HCT116 (cell line): ENCODE measurements around the gene CDH13. TPM values are rescaled to one million over a fixed set of nuclear protein-coding genes. Genes with fewer than 3 reads are reported as not detected.

ENCODE experiments used
- ATAC-seq: fragments of 200-7000 bp; cut with Tn5 transposase; 2 replicates; pipeline ENCODE4 v1.9.1; 2020; ENCODE audit warnings: mild to moderate bottlenecking, moderate library complexity
- BruUV-seq: library from RNA; stranded (reverse); fragments of 400-500 nt; replicated peaks from 2 replicates; lab custom pipeline; 2021; lab: Mats Ljungman, UMichigan
- CTCF ChIA-PET: fragments of 300-600 bp; sonication (Branson Sonifier 250); formaldehyde crosslinking; loops from one replicate; lab custom pipeline; 2021; ENCODE audit warnings: antibody characterized with exemption; lab: Charles Lee
- POLR2A ChIA-PET: fragments of 300-600, 350-600 bp; sonication (Branson Sonifier 250); formaldehyde crosslinking; loops from one replicate; lab custom pipeline; 2021; ENCODE audit warnings: antibody characterized with exemption; lab: Charles Lee
- RAD21 ChIA-PET, 2 experiments: fragments of 300-600 bp; sonication (Branson Sonifier 250); formaldehyde crosslinking; loops; one replicate each; lab custom pipeline; 2023; ENCODE audit warnings: low total read pairs in 2 of 2; ENCODE audit not compliant: uncharacterized antibody in 2 of 2, unreplicated experiment in 2 of 2, low non-redundant PET in 1 of 2; lab: Charles Lee
- DNase-seq: peaks from one replicate; pipeline ENCODE4 v3.0.0-alpha.2; 2010; ENCODE audit warnings: low read depth, low spot score
- H2AFZ ChIP-seq: fragments of 200-600 bp; shearing (Covaris generic), sonication (generic); 2 replicates; pipeline ENCODE4 v1.6.1; 2017; ENCODE audit warnings: low read depth, mixed run types, mixed read lengths, antibody characterized with exemption, low read length; ENCODE audit not compliant: poor library complexity, severe bottlenecking
- H3K27ac ChIP-seq: 2 replicates; pipeline ENCODE4 v1.5.1; 2012; ENCODE audit warnings: low read depth, low read length
- H3K27me3 ChIP-seq: fragments of 200-600 bp; sonication (generic); 2 replicates; pipeline ENCODE4 v1.6.1; 2016; ENCODE audit warnings: mixed run types, low read length, mixed read lengths; ENCODE audit not compliant: insufficient read depth
- H3K36me3 ChIP-seq, 2 experiments: fragments of 200-500 bp in 1 of 2; fragments of 200-600 bp in 1 of 2; sonication (Bioruptor generic) in 1 of 2; sonication (generic) in 1 of 2; 2 replicates each; pipeline versions ENCODE4 v1.5.1 to v1.6.1; 2014 to 2016; ENCODE audit warnings: low read length in 2 of 2, inconsistent platforms in 1 of 2, mixed read lengths in 1 of 2, mixed run types in 1 of 2; ENCODE audit not compliant: insufficient read depth in 2 of 2, control insufficient read depth in 1 of 2
- H3K4me1 ChIP-seq, 2 experiments: fragments of 200-600 bp in 1 of 2; sonication (generic) in 1 of 2; 2 replicates each; pipeline versions ENCODE4 v1.5.1 to v1.6.1; 2012 to 2017; ENCODE audit warnings: low read length in 2 of 2, inconsistent platforms in 1 of 2, mild to moderate bottlenecking in 1 of 2, mixed read lengths in 1 of 2, mixed run types in 1 of 2, moderate library complexity in 1 of 2; ENCODE audit not compliant: insufficient read depth in 2 of 2, control insufficient read depth in 1 of 2
- H3K4me2 ChIP-seq: fragments of 200-600 bp; sonication (generic); 2 replicates; pipeline ENCODE4 v1.6.1; 2017; ENCODE audit warnings: mixed run types, low read length, mixed read lengths
- H3K4me3 ChIP-seq, 2 experiments: fragments of 200-600 bp in 1 of 2; sonication (generic) in 1 of 2; replicated peaks in 1 of 2; 2 replicates each; pipeline ENCODE4 v1.5.1; 2011 to 2016; ENCODE audit warnings: low read length in 2 of 2, control low read depth in 1 of 2, low read depth in 1 of 2, mild to moderate bottlenecking in 1 of 2, mixed read lengths in 1 of 2, mixed run types in 1 of 2
- H3K79me2 ChIP-seq: fragments of 200-600 bp; sonication (generic); 2 replicates; pipeline ENCODE4 v1.6.1; 2017; ENCODE audit warnings: mild to moderate bottlenecking, mixed run types, low read length, moderate library complexity, mixed read lengths; ENCODE audit not compliant: insufficient read depth
- H3K9ac ChIP-seq: fragments of 200-600 bp; sonication (generic); 2 replicates; pipeline ENCODE4 v1.6.1; 2016; ENCODE audit warnings: low read length, mixed read lengths
- H3K9me2 ChIP-seq: fragments of 200-600 bp; sonication (generic), shearing (Covaris generic); 2 replicates; pipeline ENCODE4 v1.6.1; 2017; ENCODE audit warnings: mixed run types, mild to moderate bottlenecking, moderate library complexity; ENCODE audit not compliant: insufficient read depth
- H3K9me3 ChIP-seq, 2 experiments: fragments of 200-500 bp in 1 of 2; fragments of 200-600 bp in 1 of 2; sonication (Bioruptor generic) in 1 of 2; sonication (generic) in 1 of 2; 2 replicates each; pipeline ENCODE4 v1.6.1; 2014 to 2017; ENCODE audit warnings: low read length in 2 of 2, mixed read lengths in 2 of 2, inconsistent platforms in 1 of 2, low read depth in 1 of 2, mild to moderate bottlenecking in 1 of 2, mixed run types in 1 of 2, moderate library complexity in 1 of 2; ENCODE audit not compliant: control insufficient read depth in 1 of 2, insufficient read depth in 1 of 2
- H4K20me1 ChIP-seq: fragments of 200-600 bp; sonication (generic), shearing (Covaris generic); 2 replicates; pipeline ENCODE4 v1.6.1; 2017; ENCODE audit warnings: mixed run types, mild to moderate bottlenecking, moderate library complexity; ENCODE audit not compliant: insufficient read depth
- ATF3 ChIP-seq: IDR thresholded peaks from 2 replicates; pipeline ENCODE4 v1.6.1; 2012
- CBX3 ChIP-seq: IDR thresholded peaks from 2 replicates; pipeline ENCODE4 v1.6.1; 2012; ENCODE audit warnings: low read depth
- CEBPB ChIP-seq: IDR thresholded peaks from 2 replicates; pipeline ENCODE4 v1.6.1; 2012; ENCODE audit warnings: low read depth
- EGR1 ChIP-seq: IDR thresholded peaks from 2 replicates; pipeline ENCODE4 v1.6.1; 2012; ENCODE audit warnings: low read depth
- EZH2 ChIP-seq: fragments of 200-600 bp; sonication (generic); IDR thresholded peaks from 2 replicates; pipeline ENCODE4 v1.6.1; 2017; ENCODE audit warnings: antibody characterized with exemption, mixed run types
- JUND ChIP-seq: IDR thresholded peaks from 2 replicates; pipeline ENCODE4 v1.6.1; 2012
- POLR2A ChIP-seq: IDR thresholded peaks from 2 replicates; pipeline ENCODE4 v1.7.0; 2011; ENCODE audit warnings: borderline replicate concordance; ENCODE audit not compliant: insufficient read depth, insufficient read length; ENCODE audit errors: extremely low read depth
- POLR2AphosphoS5 ChIP-seq: IDR thresholded peaks from 2 replicates; pipeline ENCODE4 v1.6.1; 2011; ENCODE audit warnings: mild to moderate bottlenecking, low read depth, low read length, moderate library complexity
- SIN3A ChIP-seq: IDR thresholded peaks from 2 replicates; pipeline ENCODE4 v1.6.1; 2012; ENCODE audit warnings: low read depth
- SRF ChIP-seq: IDR thresholded peaks from 2 replicates; pipeline ENCODE4 v1.6.1; 2012; ENCODE audit warnings: low read depth
- TCF7L2 ChIP-seq: IDR thresholded peaks from 2 replicates; pipeline ENCODE4 v1.7.0; 2011; ENCODE audit warnings: borderline replicate concordance, inconsistent platforms; ENCODE audit not compliant: insufficient read depth, insufficient read length; ENCODE audit errors: extremely low read depth
- ZBTB33 ChIP-seq: IDR thresholded peaks from 2 replicates; pipeline ENCODE4 v1.6.1; 2011; ENCODE audit warnings: mild to moderate bottlenecking, low read length, moderate library complexity; ENCODE audit not compliant: insufficient replicate concordance; ENCODE audit errors: extremely low read depth
- ZFX ChIP-seq: fragments of 450-650 bp; IDR thresholded peaks from 2 replicates; pipeline ENCODE4 v1.6.1; 2017
- ZNF274 ChIP-seq: fragments of 200-500 bp; sonication (Bioruptor generic); IDR thresholded peaks from 2 replicates; pipeline ENCODE4 v1.6.1; 2014; ENCODE audit warnings: mild to moderate bottlenecking, low read depth, low read length, inconsistent platforms
- intact Hi-C: fragments of 100-400 bp; cut with micrococcal nuclease; formaldehyde crosslinking; loops from 2 replicates; pipeline ENCODE4 v1.10.0; 2022
- total RNA-seq: library from RNA; stranded (reverse); gene quantifications from one replicate; pipeline ENCODE4 v1.2.1, GENCODE V29; 2021; ENCODE audit not compliant: unreplicated experiment
- TF ChIP-seq, protein P1 (sequence below): IDR thresholded peaks from 2 replicates; pipeline ENCODE4 v1.6.1; 2012

Gene CDH13
- total RNA-seq, 1 experiment from 2014 or later, result not detected

DNA sequence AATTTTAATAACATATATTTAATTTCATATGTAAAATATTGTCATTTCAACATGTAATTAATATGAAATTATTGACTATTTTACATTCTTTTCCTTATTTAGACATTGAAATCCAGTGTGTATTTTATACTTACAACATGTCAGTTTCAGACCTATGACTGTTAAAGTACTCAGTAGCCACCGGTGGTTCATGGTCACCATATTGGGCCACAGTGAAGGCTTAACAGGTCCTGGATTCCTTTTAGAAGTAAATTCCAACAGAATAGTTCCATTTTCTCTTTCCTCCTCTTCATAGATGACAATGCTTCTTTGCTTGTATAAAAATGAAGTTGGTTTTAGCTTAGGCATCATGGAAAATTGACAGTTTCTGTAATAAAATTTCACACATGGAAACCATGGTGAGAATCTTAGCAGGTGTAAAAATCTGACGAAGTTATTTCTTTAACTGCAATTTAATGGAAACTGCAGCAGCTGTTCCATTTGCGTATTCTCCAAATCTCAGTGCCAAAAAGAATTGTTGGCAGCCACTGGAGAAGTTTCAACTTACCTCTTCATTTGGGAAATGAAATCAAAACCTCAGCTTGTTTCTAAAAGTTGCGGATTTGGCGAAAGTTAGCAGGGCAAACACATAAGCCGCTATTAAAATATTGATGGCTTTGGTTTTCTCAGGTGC lies 231.1 kb downstream of the CDH13 start:
- Histone ChIP-seq H3K9me2 (no peaks in the 10 kb centered on the region), H2AFZ (no peak overlapping the region), H3K27ac (no peak overlapping the region), H3K4me3 (no peak overlapping the region), H3K79me2 (no peaks in the 10 kb centered on the region), H3K9me3 (peaks cover 7 to 25% of the 10 kb centered on the region in 2 experiments; a peak in 2 of 4 replicates), H3K4me1 (no peaks in the 10 kb centered on the region), H3K36me3 (no peaks in the 10 kb centered on the region), H4K20me1 (no peaks in the 10 kb centered on the region), H3K9ac (no peak overlapping the region), H3K4me2 (no peak overlapping the region), H3K27me3 (no peaks in the 10 kb centered on the region)
- intact Hi-C loops, result no loop called here
- ChIA-PET POLR2A (no interaction called here), RAD21 (no interaction called here), CTCF (no interaction called here)
- no peak for TF ChIP-seq JUND
- TF ChIP-seq POLR2A, result no peak
- TF ChIP-seq ATF3, result no peak
- TF ChIP-seq, protein P1, sequence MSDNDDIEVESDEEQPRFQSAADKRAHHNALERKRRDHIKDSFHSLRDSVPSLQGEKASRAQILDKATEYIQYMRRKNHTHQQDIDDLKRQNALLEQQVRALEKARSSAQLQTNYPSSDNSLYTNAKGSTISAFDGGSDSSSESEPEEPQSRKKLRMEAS, result no peak
- no peak for TF ChIP-seq ZBTB33
- no peak for TF ChIP-seq POLR2AphosphoS5
- no peak for TF ChIP-seq CEBPB
- TF ChIP-seq ZFX, result no peak
- no peak for TF ChIP-seq CBX3
- no peak for TF ChIP-seq ZNF274
- TF ChIP-seq SIN3A, result no peak
- no peak for TF ChIP-seq TCF7L2
- TF ChIP-seq EGR1, result no peak
- TF ChIP-seq SRF, result no peak
- TF ChIP-seq EZH2, result no peak
- ATAC-seq (no peak), DNase-seq (no peak)
- no TSS peak for BruUV-seq
